Endothelial cell of umbilical vein (primary cell): ENCODE measurements around the gene XXYLT1. TPM values are rescaled to one million over a fixed set of nuclear protein-coding genes. Genes with fewer than 3 reads are reported as not detected.

Source experiments
- BruUV-seq: library from RNA; stranded (reverse); fragments of 400-500 nt; replicated peaks from 2 replicates; lab custom pipeline; 2021; lab: Mats Ljungman, UMichigan
- CTCF ChIA-PET: fragments of 300-600, 350-600 bp; sonication (Branson Sonifier 250); formaldehyde crosslinking; loops from one replicate; lab custom pipeline; 2021; ENCODE audit warnings: antibody characterized with exemption, inconsistent platforms; lab: Charles Lee
- POLR2A ChIA-PET: fragments of 300-600, 350-600 bp; sonication (Branson Sonifier 250); formaldehyde crosslinking; loops from one replicate; lab custom pipeline; 2021; ENCODE audit warnings: antibody characterized with exemption, inconsistent platforms; lab: Charles Lee
- DNase-seq: peaks from one replicate; pipeline ENCODE4 v3.0.0-alpha.2; 2011; ENCODE audit warnings: low read depth, low spot score
- FAIRE-seq: peaks from 2 replicates; lab custom pipeline; 2011; peaks lifted over from hg19 to GRCh38; lab: Jason Lieb, UNC
- H2AFZ ChIP-seq: 2 replicates; pipeline ENCODE4 v1.6.0; 2012; ENCODE audit warnings: low read depth, low read length, control low read depth, inconsistent platforms
- H3K27ac ChIP-seq: 2 replicates; pipeline ENCODE4 v1.5.1; 2011; ENCODE audit warnings: low read depth, mild to moderate bottlenecking, control low read depth, low read length, moderate library complexity; ENCODE audit not compliant: insufficient read depth
- H3K27me3 ChIP-seq, 2 experiments: 2 replicates each; pipeline versions ENCODE4 v1.6.0 to v1.6.1; 2011; ENCODE audit warnings: low read length in 2 of 2, mixed read lengths in 1 of 2; ENCODE audit not compliant: control insufficient read depth in 2 of 2, insufficient read depth in 2 of 2
- H3K36me3 ChIP-seq, 2 experiments: 2 replicates in 1 of 2; 3 replicates in 1 of 2; pipeline ENCODE4 v1.5.1; 2011; ENCODE audit warnings: low read length in 2 of 2, mild to moderate bottlenecking in 1 of 2, moderate library complexity in 1 of 2; ENCODE audit not compliant: control insufficient read depth in 2 of 2, insufficient read depth in 2 of 2; ENCODE audit errors: extremely low read depth in 1 of 2
- H3K4me1 ChIP-seq: 3 replicates; pipeline ENCODE4 v1.5.1; 2011; ENCODE audit warnings: mild to moderate bottlenecking, low read length; ENCODE audit not compliant: control insufficient read depth, insufficient read depth; ENCODE audit errors: extremely low read depth
- H3K4me2 ChIP-seq: 2 replicates; pipeline ENCODE4 v1.6.1; 2011; ENCODE audit warnings: low read length, control low read depth, mixed read lengths; ENCODE audit not compliant: insufficient read depth
- H3K4me3 ChIP-seq, 3 experiments: fragments of 200-600 bp in 1 of 3; sonication (generic), shearing (Covaris generic) in 1 of 3; replicated peaks in 1 of 3; 2 replicates each; pipeline ENCODE4 v1.5.1; 2011 to 2016; ENCODE audit warnings: control low read depth in 3 of 3, low read length in 3 of 3, mild to moderate bottlenecking in 2 of 3, inconsistent platforms in 1 of 3, low read depth in 1 of 3, moderate library complexity in 1 of 3; ENCODE audit not compliant: insufficient read depth in 1 of 3
- H3K79me2 ChIP-seq: 2 replicates; pipeline ENCODE4 v1.6.0; 2012; ENCODE audit warnings: low read length, inconsistent platforms; ENCODE audit not compliant: control insufficient read depth, insufficient read depth
- H3K9ac ChIP-seq: replicated peaks from 2 replicates; pipeline ENCODE3; 2011; ENCODE audit warnings: low read length, control low read depth; ENCODE audit not compliant: insufficient read depth; ENCODE audit errors: extremely low read depth
- H3K9me1 ChIP-seq: replicated peaks from 3 replicates; pipeline ENCODE4 v1.6.0; 2011; ENCODE audit warnings: mild to moderate bottlenecking, low read length; ENCODE audit not compliant: control insufficient read depth, insufficient read depth; ENCODE audit errors: extremely low read depth
- H3K9me3 ChIP-seq: replicated peaks from 2 replicates; pipeline ENCODE4 v1.5.1; 2012; ENCODE audit warnings: low read length, inconsistent platforms; ENCODE audit not compliant: control insufficient read depth, insufficient read depth
- H4K20me1 ChIP-seq: replicated peaks from 2 replicates; pipeline ENCODE3; 2011; ENCODE audit warnings: mild to moderate bottlenecking, low read length; ENCODE audit not compliant: control insufficient read depth, insufficient read depth; ENCODE audit errors: extremely low read depth
- CTCF ChIP-seq, 2 donors: IDR thresholded peaks; 1 replicate in 1 of 2; 2 replicates in 1 of 2; pipeline ENCODE4 v1.5.1; 2011; ENCODE audit warnings: low read length in 2 of 2, mild to moderate bottlenecking in 2 of 2, moderate library complexity in 2 of 2, control low read depth in 1 of 2, inconsistent platforms in 1 of 2, low read depth in 1 of 2; ENCODE audit not compliant: insufficient read depth in 1 of 2; ENCODE audit errors: extremely low read depth in 1 of 2
- EZH2 ChIP-seq: IDR thresholded peaks from 2 replicates; pipeline ENCODE4 v1.6.1; 2012; ENCODE audit warnings: borderline replicate concordance, low read depth, mild to moderate bottlenecking, moderate library complexity, low read length, inconsistent platforms; ENCODE audit not compliant: severe bottlenecking
- FOS ChIP-seq: IDR thresholded peaks from 2 replicates; pipeline ENCODE4 v1.6.1; 2011; ENCODE audit warnings: mild to moderate bottlenecking, low read length, moderate library complexity, borderline replicate concordance; ENCODE audit not compliant: insufficient read depth
- GATA2 ChIP-seq: IDR thresholded peaks from 2 replicates; pipeline ENCODE4 v1.7.0; 2011; ENCODE audit warnings: low read depth, mild to moderate bottlenecking, moderate library complexity, mixed read lengths, low read length; ENCODE audit not compliant: insufficient read length, insufficient read depth
- JUN ChIP-seq: IDR thresholded peaks from 2 replicates; pipeline ENCODE4 v1.6.1; 2011; ENCODE audit warnings: borderline replicate concordance, low read depth; ENCODE audit not compliant: insufficient read length, insufficient read depth
- MAX ChIP-seq: IDR thresholded peaks from 2 replicates; pipeline ENCODE4 v1.6.1; 2011; ENCODE audit not compliant: insufficient read depth, insufficient read length
- MYC ChIP-seq: IDR thresholded peaks from one replicate; pipeline ENCODE4 v1.6.1; 2011; ENCODE audit warnings: mild to moderate bottlenecking, low read depth, low read length
- POLR2A ChIP-seq: IDR thresholded peaks from 2 replicates; pipeline ENCODE4 v1.6.1; 2012; ENCODE audit warnings: low read depth, mild to moderate bottlenecking, control low read depth, low read length
- POLR2AphosphoS5 ChIP-seq: IDR thresholded peaks from 2 replicates; pipeline ENCODE4 v1.6.1; 2012; ENCODE audit warnings: low read depth, mild to moderate bottlenecking, control low read depth, low read length, moderate library complexity; ENCODE audit not compliant: insufficient read depth
- dilution Hi-C: fragments of 300-500 bp; cut with MboI; formaldehyde crosslinking; loops from one replicate; pipeline ENCODE4 v1.15.0; 2019; ENCODE audit warnings: low sequenced_read_pairs; ENCODE audit not compliant: extremely low pct_ligation_motif_present
- intact Hi-C: fragments of 100-400 bp; cut with micrococcal nuclease; formaldehyde crosslinking; loops from one replicate; pipeline ENCODE4 v1.10.0; 2022
- polyA plus RNA-seq, 4 experiments: library from polyadenylated mRNA; depleted of rRNA in 3 of 4; stranded (reverse) in 3 of 4; unstranded in 1 of 4; fragments of >200 nt; gene quantifications; 2 replicates each; pipeline versions ENCODE4 v1.2.1 to v1.2.3, GENCODE V29; 2011 to 2012; ENCODE audit warnings: missing spikeins in 1 of 4
- total RNA-seq: library from RNA; stranded (reverse); gene quantifications from 2 replicates; pipeline ENCODE4 v1.2.3, GENCODE V29; 2021

Gene XXYLT1
- total and polyA plus RNA-seq, 2 donors (not counting 3 experiments of a cell fraction or from before 2014, with no cell fraction given): 54.4 to 78.1 TPM

GRCh38 chr3:195208183-195208582, 62.8 kb downstream of the XXYLT1 start:
- H3K4me2 ChIP-seq: no peak overlapping the region
- CTCF ChIA-PET: interaction anchor here (1.1 kb wide), 1 partner anchor 43 kb away, joined by 3 read pairs; no protein-coding TSS in a partner anchor
- intact Hi-C loops: no loop called here

GRCh38 chr3:195207731-195208130, 63.2 kb downstream of the XXYLT1 start:
- DNase-seq (no peak), FAIRE-seq (no peak)
- no peaks in the 10 kb centered on the region for H3K9me3 ChIP-seq
- intact Hi-C loops: no loop called here
- no peaks in the 10 kb centered on the region for H3K36me3 ChIP-seq
- ChIA-PET POLR2A (no interaction called here), CTCF (interaction anchor here (0.9 kb wide), 1 partner anchor 20 kb away, joined by 4 read pairs; no protein-coding TSS in a partner anchor)
- no peak overlapping the region for H3K9ac ChIP-seq
- H3K4me1 ChIP-seq: peaks cover 46% of the 10 kb centered on the region
- no peak overlapping the region for H3K4me2 ChIP-seq
- H3K79me2 ChIP-seq: peaks cover 24% of the 10 kb centered on the region
- dilution Hi-C loops: no loop called here
- no peak overlapping the region for H3K4me3 ChIP-seq
- H4K20me1 ChIP-seq: no peaks in the 10 kb centered on the region
- BruUV-seq: no TSS peak
- no peaks in the 10 kb centered on the region for H3K27me3 ChIP-seq
- no peak overlapping the region for H2AFZ ChIP-seq
- H3K27ac ChIP-seq: no peak overlapping the region
- H3K9me1 ChIP-seq: no peaks in the 10 kb centered on the region
- TF ChIP-seq MYC: no peak
- TF ChIP-seq EZH2: no peak
- no peak for TF ChIP-seq CTCF (IDR thresholded peaks at IDR 0.05; ENCODE audit: extremely low read depth in 1 of 2, insufficient read depth in 1 of 2, low read depth in 1 of 2, low read length in 2 of 2)
- no peak for TF ChIP-seq GATA2
- TF ChIP-seq MAX: no peak
- no peak for TF ChIP-seq FOS
- no peak for TF ChIP-seq JUN
- no peak for TF ChIP-seq POLR2AphosphoS5
- TF ChIP-seq POLR2A: no peak

More at GRCh38 chr3:195208183-195208582, 62.8 kb downstream of the XXYLT1 start:
- no peak overlapping the region for H2AFZ ChIP-seq
- BruUV-seq: no TSS peak
- TF ChIP-seq POLR2A (no peak), EZH2 (no peak), MYC (no peak)
- no peak overlapping the region for H3K9ac ChIP-seq
- H3K36me3 ChIP-seq: no peaks in the 10 kb centered on the region
- dilution Hi-C loops: no loop called here
- H3K4me1 ChIP-seq: peaks cover 46% of the 10 kb centered on the region
- no peaks in the 10 kb centered on the region for H3K9me3 ChIP-seq
- no peaks in the 10 kb centered on the region for H3K27me3 ChIP-seq
- FAIRE-seq (no peak), DNase-seq (no peak)
- no peaks in the 10 kb centered on the region for H4K20me1 ChIP-seq
- no peak overlapping the region for H3K27ac ChIP-seq
- H3K9me1 ChIP-seq: no peaks in the 10 kb centered on the region
- POLR2A ChIA-PET: no interaction called here
- H3K4me3 ChIP-seq: no peak overlapping the region
- H3K79me2 ChIP-seq: peaks cover 27% of the 10 kb centered on the region
